Liver (tissue), 3 donors: ENCODE results near the gene MKRN2.

Experiments
- FOXA1 ChIP-seq: IDR thresholded peaks from 2 replicates; pipeline ENCODE4 v1.6.1; 2016; ENCODE audit warnings: antibody characterized with exemption
- JUND ChIP-seq, 2 donors: IDR thresholded peaks; 2 replicates each; pipeline ENCODE4 v1.6.1; 2016; ENCODE audit warnings: antibody characterized with exemption in 2 of 2
- RAD21 ChIP-seq, 2 donors: IDR thresholded peaks; 2 replicates each; pipeline ENCODE4 v1.6.1; 2016; ENCODE audit warnings: antibody characterized with exemption in 2 of 2, mild to moderate bottlenecking in 2 of 2
- RXRA ChIP-seq, 2 donors: IDR thresholded peaks; 2 replicates each; pipeline ENCODE4 v1.6.1; 2017 to 2018; ENCODE audit warnings: antibody characterized with exemption in 2 of 2, mild to moderate bottlenecking in 1 of 2
- SP1 ChIP-seq: IDR thresholded peaks from 2 replicates; pipeline ENCODE4 v1.6.1; 2018; ENCODE audit warnings: antibody characterized with exemption, mild to moderate bottlenecking
- YY1 ChIP-seq: IDR thresholded peaks from 2 replicates; pipeline ENCODE4 v1.6.1; 2016; ENCODE audit warnings: antibody characterized with exemption, mild to moderate bottlenecking
- TF ChIP-seq, protein P1 (sequence below): fragments of 150-350 bp; IDR thresholded peaks from 2 replicates; pipeline ENCODE4 v1.5.1; 2017; ENCODE audit warnings: improper control_type of control experiment, low read depth, low read length; ENCODE audit not compliant: missing input control
- TF ChIP-seq, protein P2 (sequence below): IDR thresholded peaks from 2 replicates; pipeline ENCODE4 v1.6.1; 2016; ENCODE audit warnings: antibody characterized with exemption
- TF ChIP-seq, protein P3 (sequence below): IDR thresholded peaks from 2 replicates; pipeline ENCODE4 v1.6.1; 2016; ENCODE audit warnings: antibody characterized with exemption, mild to moderate bottlenecking
- TF ChIP-seq, protein P4 (sequence below): IDR thresholded peaks from 2 replicates; pipeline ENCODE4 v1.6.1; 2016; ENCODE audit warnings: antibody characterized with exemption
- TF ChIP-seq, protein P5 (sequence below): IDR thresholded peaks from 2 replicates; pipeline ENCODE4 v1.6.1; 2016; ENCODE audit warnings: antibody characterized with exemption
- donor health status: healthy.
- donor health status: healthy.

DNA sequence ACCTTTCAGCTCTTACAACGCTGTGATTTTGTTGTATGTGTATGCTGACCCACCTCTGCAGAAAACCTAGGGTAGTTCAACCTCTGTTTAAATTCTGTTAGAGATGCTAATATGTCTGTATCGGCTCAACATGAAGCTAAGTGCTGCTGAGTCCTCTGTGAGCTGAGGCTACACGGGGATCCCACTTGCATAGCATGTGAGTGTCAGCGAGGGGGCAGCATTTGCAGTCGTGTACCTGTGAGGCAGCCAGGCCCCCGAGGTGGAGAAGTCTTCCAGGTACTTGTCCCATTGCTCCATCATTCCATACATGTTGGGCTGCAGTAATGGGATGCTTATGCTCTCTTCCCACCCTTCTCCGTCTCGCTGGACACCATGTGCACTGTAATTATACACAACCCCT is 15.3 kb upstream of the MKRN2 start:
- TF ChIP-seq, protein P1, sequence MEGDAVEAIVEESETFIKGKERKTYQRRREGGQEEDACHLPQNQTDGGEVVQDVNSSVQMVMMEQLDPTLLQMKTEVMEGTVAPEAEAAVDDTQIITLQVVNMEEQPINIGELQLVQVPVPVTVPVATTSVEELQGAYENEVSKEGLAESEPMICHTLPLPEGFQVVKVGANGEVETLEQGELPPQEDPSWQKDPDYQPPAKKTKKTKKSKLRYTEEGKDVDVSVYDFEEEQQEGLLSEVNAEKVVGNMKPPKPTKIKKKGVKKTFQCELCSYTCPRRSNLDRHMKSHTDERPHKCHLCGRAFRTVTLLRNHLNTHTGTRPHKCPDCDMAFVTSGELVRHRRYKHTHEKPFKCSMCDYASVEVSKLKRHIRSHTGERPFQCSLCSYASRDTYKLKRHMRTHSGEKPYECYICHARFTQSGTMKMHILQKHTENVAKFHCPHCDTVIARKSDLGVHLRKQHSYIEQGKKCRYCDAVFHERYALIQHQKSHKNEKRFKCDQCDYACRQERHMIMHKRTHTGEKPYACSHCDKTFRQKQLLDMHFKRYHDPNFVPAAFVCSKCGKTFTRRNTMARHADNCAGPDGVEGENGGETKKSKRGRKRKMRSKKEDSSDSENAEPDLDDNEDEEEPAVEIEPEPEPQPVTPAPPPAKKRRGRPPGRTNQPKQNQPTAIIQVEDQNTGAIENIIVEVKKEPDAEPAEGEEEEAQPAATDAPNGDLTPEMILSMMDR = no peak
- TF ChIP-seq, protein P2, sequence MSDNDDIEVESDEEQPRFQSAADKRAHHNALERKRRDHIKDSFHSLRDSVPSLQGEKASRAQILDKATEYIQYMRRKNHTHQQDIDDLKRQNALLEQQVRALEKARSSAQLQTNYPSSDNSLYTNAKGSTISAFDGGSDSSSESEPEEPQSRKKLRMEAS = no peak
- TF ChIP-seq, protein P3, sequence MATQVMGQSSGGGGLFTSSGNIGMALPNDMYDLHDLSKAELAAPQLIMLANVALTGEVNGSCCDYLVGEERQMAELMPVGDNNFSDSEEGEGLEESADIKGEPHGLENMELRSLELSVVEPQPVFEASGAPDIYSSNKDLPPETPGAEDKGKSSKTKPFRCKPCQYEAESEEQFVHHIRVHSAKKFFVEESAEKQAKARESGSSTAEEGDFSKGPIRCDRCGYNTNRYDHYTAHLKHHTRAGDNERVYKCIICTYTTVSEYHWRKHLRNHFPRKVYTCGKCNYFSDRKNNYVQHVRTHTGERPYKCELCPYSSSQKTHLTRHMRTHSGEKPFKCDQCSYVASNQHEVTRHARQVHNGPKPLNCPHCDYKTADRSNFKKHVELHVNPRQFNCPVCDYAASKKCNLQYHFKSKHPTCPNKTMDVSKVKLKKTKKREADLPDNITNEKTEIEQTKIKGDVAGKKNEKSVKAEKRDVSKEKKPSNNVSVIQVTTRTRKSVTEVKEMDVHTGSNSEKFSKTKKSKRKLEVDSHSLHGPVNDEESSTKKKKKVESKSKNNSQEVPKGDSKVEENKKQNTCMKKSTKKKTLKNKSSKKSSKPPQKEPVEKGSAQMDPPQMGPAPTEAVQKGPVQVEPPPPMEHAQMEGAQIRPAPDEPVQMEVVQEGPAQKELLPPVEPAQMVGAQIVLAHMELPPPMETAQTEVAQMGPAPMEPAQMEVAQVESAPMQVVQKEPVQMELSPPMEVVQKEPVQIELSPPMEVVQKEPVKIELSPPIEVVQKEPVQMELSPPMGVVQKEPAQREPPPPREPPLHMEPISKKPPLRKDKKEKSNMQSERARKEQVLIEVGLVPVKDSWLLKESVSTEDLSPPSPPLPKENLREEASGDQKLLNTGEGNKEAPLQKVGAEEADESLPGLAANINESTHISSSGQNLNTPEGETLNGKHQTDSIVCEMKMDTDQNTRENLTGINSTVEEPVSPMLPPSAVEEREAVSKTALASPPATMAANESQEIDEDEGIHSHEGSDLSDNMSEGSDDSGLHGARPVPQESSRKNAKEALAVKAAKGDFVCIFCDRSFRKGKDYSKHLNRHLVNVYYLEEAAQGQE = no peak
- TF ChIP-seq JUND (IDR thresholded peaks at IDR 0.05) (no peak), FOXA1 (no peak), SP1 (no peak), RAD21 (IDR thresholded peaks at IDR 0.05) (peak in 1 of 2 donors; percentile 36), RXRA (IDR thresholded peaks at IDR 0.05) (no peak), YY1 (no peak)
- TF ChIP-seq, protein P4, sequence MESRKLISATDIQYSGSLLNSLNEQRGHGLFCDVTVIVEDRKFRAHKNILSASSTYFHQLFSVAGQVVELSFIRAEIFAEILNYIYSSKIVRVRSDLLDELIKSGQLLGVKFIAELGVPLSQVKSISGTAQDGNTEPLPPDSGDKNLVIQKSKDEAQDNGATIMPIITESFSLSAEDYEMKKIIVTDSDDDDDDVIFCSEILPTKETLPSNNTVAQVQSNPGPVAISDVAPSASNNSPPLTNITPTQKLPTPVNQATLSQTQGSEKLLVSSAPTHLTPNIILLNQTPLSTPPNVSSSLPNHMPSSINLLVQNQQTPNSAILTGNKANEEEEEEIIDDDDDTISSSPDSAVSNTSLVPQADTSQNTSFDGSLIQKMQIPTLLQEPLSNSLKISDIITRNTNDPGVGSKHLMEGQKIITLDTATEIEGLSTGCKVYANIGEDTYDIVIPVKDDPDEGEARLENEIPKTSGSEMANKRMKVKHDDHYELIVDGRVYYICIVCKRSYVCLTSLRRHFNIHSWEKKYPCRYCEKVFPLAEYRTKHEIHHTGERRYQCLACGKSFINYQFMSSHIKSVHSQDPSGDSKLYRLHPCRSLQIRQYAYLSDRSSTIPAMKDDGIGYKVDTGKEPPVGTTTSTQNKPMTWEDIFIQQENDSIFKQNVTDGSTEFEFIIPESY = no peak
- TF ChIP-seq, protein P5, sequence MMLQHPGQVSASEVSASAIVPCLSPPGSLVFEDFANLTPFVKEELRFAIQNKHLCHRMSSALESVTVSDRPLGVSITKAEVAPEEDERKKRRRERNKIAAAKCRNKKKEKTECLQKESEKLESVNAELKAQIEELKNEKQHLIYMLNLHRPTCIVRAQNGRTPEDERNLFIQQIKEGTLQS = no peak
